ENCODE measurements around the gene EMSY.

Gene EMSY

GRCh38 chr11:76596652-76597051 lies 151.8 kb downstream of the EMSY start:
- DNase-seq (ENCODE audit: low read depth in 1 of 2, low spot score in 1 of 2) = no peak

- DNase-seq (ENCODE audit: low read depth in 1 of 2, low spot score in 1 of 2) = no peak
Observed at GRCh38 chr11:76597533-76598425, 153.0 kb downstream of the EMSY start.

DNA sequence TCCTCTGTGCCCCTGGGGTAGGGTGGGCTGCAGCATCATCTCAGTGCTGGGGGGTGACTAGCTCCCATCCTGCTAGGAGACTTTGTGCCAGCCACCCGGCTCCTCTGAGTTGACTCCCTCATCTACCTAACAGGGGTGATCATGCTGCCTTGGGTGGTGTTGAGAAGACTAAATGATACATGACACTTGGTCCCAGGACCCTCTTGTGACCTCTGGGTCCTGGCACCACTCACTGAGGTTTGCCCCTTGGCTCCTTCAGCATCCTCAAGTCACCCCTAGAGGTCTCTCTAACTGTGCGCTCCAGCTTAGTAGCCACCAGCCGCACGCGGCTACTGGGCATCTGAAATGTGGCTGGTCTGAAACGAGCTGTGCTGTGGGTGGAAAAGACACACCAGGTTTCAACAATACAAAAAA lies 153.6 kb downstream of the EMSY start:
- DNase-seq (ENCODE audit: low read depth in 1 of 2, low spot score in 1 of 2) = no peak

DNA sequence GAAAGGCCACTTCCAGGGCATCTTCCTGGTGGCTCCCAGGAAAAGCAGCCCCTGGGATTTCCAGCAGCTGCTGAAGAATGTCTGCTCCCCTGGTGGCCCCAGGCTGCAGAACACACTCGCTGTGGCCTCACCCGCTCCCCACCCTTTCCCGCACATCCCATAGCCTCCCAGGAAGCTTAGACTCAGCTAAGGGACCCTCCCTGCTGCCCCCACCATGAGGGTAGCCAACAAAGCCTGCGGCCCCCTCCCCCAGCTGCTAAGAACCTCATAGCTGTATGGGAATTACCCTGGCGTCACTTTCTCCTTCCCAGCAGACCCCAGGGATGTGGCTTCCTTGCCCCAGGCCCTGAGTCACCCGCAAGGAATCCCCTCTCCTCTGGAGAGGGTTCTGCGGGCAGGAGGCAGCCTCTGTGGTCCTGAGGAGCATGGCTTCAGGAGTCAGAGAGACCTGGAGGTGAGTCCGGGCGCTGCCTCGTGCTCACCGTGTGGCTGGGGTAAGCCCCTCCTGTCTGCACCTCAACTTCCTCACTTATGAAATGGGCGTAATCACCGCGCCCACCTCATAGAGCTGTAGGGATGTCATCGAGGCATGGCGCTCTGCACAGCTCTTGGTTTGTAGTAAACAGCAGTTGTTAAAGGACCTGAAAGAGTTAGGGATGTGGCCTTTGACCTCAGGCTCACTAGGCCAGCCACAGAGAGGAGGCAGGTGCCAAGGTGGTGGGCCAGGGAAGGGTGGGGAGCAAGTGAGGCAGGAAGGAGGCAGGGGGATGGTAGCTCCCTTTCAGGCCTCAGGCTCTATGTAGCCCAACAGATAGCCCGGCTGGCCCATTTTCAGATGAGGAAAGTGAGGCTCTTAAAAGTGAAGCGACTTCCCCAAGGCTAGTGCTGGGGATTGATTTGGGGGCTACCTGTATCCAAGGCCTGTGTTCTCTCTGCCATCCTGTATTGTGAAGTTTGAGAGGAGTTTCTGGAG lies 154.5 kb downstream of the EMSY start:
- no peak for DNase-seq (ENCODE audit: low read depth in 1 of 2, low spot score in 1 of 2)

DNA sequence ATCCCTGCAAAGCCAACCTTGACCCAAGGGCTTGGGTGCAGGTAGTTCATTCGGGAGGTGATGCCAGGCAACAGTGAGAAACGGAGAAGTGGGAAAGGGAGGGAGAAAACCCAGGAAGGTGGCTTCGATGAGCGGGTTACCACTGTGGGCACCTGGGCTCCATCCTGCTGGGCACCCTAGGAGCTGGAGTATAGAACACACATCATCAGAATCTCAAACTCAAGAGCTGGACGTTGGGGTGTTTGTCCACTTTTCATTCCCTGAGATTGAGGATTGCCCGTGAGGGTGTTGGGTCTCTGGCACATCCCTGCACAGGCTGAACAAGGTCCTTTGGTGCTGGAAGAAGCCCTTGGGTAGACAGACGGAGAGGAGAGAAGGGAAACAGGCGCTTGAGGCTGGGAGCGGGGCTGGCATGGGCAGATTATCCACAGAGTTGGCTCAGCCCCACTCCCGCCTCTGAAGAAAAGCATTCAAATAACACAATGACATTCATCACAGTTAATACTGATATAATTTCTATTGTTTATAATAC lies 155.4 kb downstream of the EMSY start:
- DNase-seq (ENCODE audit: low read depth in 1 of 2, low spot score in 1 of 2) = no peak

DNA sequence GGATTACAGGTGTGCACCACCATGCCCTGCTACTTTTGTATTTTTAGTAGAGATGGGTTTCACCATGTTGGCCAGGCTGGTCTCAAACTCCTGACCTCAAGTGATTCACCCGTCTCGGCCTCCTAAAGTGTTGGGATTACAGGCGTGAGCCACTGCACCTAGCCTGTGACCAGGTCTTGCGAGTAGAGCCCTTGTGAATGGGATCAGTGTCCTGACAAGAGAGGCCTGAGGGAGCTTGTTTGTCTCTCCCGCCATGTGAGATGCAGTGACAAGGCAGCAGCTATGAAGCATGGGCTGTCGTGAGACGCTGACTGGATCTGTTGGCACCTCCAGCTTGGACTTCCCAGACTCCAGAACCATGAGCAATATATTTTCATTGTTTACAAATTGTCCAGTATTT lies 156.5 kb downstream of the EMSY start:
- DNase-seq (ENCODE audit: low read depth in 1 of 2, low spot score in 1 of 2) = no peak

DNA sequence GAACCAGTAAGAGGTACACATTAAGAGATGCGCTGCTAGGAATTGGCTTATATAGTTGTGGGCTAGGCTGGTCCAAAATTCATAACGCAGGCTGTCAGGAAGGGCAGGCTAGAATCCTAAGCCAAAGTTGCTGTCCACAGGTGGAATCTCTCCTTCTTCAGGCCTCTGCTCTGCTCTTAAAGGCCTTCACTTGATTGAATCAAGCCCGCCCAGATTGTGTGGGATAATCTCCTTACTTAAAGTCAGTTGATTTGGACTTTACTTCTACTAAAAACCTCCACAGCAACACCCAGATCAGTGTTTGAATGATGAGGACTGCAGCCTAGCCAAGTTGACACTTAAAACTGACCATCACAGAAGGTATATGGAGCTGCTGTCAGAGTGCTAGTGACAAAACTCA lies 156.9 kb downstream of the EMSY start:
- DNase-seq (ENCODE audit: low read depth in 1 of 2, low spot score in 1 of 2) = no peak

DNA sequence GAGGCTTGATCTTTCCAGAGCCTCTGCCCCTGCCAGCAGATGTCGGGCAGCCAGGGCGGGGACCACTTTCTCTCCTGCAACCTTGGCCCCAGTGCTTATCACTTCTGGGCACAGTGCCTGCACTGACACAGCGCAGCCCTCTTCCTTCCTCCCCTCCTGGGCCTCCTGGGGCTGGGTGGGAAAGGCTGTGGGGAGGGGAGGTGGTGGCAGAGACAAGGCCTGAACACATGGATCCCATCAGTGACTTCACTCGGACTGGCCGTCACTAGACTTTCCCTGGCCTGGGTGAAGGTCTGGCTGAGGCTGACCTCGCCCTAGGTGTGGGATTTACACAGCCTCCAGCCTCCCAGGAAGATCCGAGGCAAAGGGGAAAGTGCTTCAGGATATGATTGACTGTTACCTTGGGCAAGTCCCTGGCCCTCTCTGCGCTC lies 157.6 kb downstream of the EMSY start:
- DNase-seq (ENCODE audit: low read depth in 1 of 2, low spot score in 1 of 2) = no peak
